Pulmonary artery endothelial cell (primary cell): ENCODE measurements around the gene VMAC. TPM values are rescaled to one million over a fixed set of nuclear protein-coding genes. Genes with fewer than 3 reads are reported as not detected.

ENCODE experiments used
- DNase-seq: peaks from one replicate; pipeline ENCODE4 v3.0.0-alpha.2; 2011; ENCODE audit warnings: low read depth, low spot score
- total RNA-seq: library from RNA; depleted of rRNA; stranded (reverse); fragments of >200 nt; gene quantifications from 2 replicates; pipeline ENCODE4 v1.2.3, GENCODE V29; 2014

Gene VMAC
- total RNA-seq, 1 donor from 2014 or later = 4.4 TPM

GRCh38 chr19:5927441-5927821 is 22.8 kb downstream of the VMAC start:
- no peak for DNase-seq

GRCh38 chr19:5929179-5929578 is 24.5 kb downstream of the VMAC start:
- DNase-seq = no peak

- no peak for DNase-seq
Measured at GRCh38 chr19:5929625-5930024, 25.0 kb downstream of the VMAC start.

- no peak for DNase-seq
Measured at GRCh38 chr19:5931251-5931650, 26.6 kb downstream of the VMAC start.

GRCh38 chr19:5932146-5932545 is 27.5 kb downstream of the VMAC start:
- DNase-seq = no peak

- no peak for DNase-seq
Measured at GRCh38 chr19:5932609-5933262, 28.1 kb downstream of the VMAC start.

GRCh38 chr19:5933391-5934068 is 28.9 kb downstream of the VMAC start:
- no peak for DNase-seq

- no peak for DNase-seq
Measured at GRCh38 chr19:5934069-5934401, 29.4 kb downstream of the VMAC start.

- DNase-seq = peak; percentile 36
Measured at GRCh38 chr19:5934774-5935472, 30.3 kb downstream of the VMAC start.

- DNase-seq = no peak
Measured at GRCh38 chr19:5935473-5936291, 31.0 kb downstream of the VMAC start.

- no peak for DNase-seq
Measured at GRCh38 chr19:5936292-5936592, 31.6 kb downstream of the VMAC start.

GRCh38 chr19:5937550-5937949 is 32.9 kb downstream of the VMAC start:
- DNase-seq = no peak

GRCh38 chr19:5940260-5941208 is 35.9 kb downstream of the VMAC start:
- no peak for DNase-seq

- DNase-seq = no peak
Measured at GRCh38 chr19:5941673-5942072, 37.0 kb downstream of the VMAC start.

- no peak for DNase-seq
Measured at GRCh38 chr19:5943045-5943444, 38.4 kb downstream of the VMAC start.

GRCh38 chr19:5943623-5944022 is 39.0 kb downstream of the VMAC start:
- no peak for DNase-seq

GRCh38 chr19:5947435-5947834 is 42.8 kb downstream of the VMAC start:
- DNase-seq = no peak

- no peak for DNase-seq
Measured at GRCh38 chr19:5948752-5949564, 44.3 kb downstream of the VMAC start.

GRCh38 chr19:5949792-5950305 is 45.2 kb downstream of the VMAC start:
- no peak for DNase-seq

GRCh38 chr19:5950741-5951140 is 46.1 kb downstream of the VMAC start:
- DNase-seq = no peak
